GM18499 (cell line): ENCODE results near the gene NUP214.
"Not testable (repeated sequence)": the region's sequence is repeated elsewhere in the genome, so short reads cannot be mapped to it uniquely, and the experiment has no call there.

ENCODE experiments used
- ATAC-seq: cut with Tn5 transposase; IDR thresholded peaks from one replicate; pipeline ENCODE4 v1.9.1; 2021; ENCODE audit warnings: moderate number of reproducible peaks; ENCODE audit not compliant: insufficient read depth, unreplicated experiment

NUP214 gene

DNA sequence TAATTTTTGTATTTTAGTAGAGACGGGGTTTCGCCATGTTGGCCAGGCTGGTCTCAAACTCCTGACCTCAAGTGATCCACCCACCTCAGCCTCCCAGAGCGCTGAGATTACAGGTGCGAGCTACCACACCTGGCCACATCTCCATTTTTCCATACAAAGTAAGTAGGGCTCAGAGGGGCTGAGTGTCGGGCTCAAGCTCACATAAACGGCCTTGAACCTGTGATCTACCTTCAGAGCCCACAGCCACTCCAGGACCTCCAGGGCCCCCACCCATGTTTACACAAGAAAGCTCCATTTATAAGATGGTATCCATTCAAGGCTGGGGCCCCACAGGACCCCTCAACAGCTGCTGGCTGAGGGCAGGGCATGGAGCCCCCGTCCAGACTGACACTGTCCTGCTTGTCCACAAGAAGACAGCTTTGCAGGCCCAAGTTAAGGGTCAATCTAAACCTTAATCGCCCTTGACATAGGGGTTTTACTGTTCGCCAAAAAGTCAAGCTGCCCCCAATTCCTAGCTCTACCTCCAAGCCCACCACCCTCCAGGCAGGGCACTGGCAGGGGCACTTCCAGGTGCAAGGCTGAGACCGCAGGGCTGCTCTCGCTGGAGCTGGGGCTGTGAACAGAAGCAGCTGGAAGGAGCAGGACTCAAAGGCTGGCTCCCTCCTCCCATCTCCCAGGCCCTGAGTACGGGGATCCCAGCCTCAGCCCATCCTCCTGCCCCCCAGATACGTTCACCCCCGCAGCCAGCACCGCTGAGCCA, 132.1 kb downstream of the NUP214 start:
- no peak for ATAC-seq

DNA sequence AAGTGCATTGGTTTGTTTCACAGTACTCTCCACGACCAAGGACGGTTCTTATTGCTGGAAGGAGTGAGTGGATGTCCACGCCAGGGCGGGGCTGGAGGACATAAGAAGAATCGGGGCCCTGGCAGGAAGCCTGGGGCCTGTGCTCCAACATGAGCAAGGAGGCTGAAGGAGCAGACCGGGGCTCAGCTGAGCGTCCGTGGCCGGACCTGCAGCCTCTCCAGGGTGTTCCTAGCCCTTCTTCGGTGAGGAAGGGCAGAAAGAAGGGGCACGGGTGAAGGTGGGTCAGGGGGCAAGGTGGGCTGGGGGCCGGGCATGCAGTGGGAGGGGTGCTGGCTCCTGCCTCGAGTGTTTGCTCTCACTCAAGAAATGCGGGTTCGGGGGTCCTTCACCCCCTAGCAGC, 132.8 kb downstream of the NUP214 start:
- no peak for ATAC-seq

DNA sequence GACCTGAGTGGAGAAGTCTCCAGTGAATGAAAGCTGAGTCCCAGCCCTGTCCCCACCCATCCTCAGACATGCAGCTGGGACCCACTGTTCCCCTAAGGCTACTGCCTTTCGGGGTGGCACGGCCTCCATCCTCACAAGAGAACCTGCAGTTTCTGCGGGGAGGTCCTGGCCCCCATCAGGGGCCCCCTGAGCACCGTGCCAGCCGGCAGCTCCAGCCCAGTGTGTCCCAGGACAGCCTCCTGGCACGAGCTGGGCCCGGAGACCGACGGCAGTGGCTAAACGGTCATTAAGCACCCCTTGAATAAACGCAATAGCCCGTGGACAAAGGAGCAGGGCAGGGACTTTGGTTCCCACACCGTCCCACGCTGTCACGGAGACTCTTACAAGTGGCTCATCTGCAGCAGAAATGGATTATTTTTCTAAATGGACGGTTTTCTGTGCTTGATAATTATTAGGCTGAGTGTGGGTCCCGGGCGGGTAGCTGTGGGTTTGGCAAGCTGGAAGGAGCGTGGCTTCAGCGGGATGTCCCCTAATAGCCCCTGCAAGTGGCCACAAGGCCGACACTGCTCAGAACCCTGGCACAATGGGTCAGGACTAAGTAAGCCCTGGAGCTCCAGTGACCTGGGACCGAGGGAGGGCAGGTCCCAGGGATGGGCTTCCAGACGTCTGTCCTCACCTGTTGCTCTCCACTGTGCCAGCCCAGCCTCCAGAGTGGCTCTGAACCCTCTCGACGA, 133.5 kb downstream of the NUP214 start:
- ATAC-seq, result no peak

DNA sequence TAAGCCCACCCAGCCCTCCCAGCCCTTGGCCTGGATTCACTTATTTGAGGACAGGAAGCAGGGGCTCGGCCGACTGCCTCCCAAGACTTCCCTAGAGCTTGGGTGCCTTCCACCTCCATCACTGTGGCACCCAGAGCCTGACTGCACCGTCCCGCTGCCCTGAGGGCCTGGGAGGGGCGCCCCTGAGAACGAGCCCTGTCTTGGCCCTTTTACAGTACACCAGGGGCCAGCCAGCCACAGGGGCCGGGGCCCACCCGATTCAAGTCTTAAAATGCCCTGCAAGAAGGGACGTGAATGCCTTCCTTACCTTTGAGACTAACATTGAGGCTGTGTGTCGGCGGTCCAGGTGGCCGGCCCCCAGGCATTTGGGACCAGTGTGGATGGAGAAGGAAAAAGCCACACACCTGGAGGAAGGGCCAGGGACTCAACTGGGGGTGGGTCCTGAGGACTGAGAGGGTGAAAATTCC, 134.1 kb downstream of the NUP214 start:
- no peak for ATAC-seq

DNA sequence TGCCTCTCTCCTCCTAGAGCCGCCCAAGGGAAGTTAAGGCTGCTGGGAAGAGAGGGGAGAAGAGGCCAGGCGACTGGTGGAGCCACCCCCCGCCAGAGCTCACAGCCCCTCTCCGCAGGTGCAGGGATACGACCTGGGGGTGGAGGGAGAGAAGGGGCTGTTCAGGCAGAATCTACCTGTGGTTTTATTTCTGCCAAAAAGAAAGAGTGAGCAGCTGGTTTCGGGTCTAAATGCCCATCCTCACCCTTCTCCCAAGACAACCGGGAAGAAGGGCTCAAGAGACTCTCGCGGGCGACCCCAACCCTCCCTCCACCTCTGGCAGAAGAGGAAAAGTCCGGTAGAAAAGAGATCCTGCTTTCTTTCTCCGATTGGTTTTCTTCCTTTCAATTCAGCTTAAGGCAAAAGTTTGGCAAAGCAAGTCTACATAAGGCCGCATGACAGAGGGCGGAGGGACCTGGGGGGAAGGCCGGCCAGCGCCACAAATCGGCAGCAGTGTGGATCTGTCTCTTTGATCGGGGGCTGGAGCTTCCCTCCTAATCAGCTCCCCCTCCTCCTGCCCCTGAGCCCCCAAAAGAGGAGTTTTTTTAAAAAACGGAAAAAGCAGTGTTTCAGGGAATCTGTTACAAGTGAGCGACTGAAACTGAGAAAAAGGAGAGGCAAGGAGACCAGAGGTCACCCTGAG, 134.7 kb downstream of the NUP214 start:
- ATAC-seq, result no peak

DNA sequence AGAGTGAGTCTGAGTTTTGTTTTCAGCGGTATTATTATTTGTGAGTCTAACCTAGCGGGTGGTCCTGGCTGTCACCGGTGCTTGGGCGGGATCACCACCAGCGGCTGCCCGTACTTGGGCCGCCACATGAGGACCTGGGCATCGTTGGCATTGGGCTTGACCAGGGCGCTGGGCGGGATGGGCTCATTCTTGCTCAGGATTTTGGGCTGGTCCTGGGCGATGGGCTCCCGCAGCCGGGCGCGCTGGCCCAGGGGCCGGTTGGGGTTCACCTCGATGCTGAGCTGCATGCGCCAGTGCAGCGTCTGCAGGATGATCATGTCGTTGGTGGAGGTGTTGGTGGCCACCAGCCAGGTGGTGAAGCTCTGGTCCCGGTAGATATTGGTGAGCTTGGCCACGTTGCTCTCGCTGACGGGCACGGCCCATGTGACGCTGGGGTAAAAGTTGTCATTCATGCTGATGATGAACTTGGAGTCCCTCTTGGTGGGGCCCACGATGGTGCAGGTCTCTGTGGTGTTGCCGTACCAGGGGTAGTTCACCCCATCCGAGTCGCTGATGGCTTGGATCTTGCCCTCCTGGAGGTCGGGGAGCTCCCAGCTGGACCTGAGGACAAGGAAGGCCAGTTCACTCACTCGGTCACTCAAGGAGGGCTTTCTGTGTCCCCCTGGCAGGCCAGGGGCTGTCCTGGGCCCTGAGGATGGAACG, 135.5 kb downstream of the NUP214 start:
- no peak for ATAC-seq

DNA sequence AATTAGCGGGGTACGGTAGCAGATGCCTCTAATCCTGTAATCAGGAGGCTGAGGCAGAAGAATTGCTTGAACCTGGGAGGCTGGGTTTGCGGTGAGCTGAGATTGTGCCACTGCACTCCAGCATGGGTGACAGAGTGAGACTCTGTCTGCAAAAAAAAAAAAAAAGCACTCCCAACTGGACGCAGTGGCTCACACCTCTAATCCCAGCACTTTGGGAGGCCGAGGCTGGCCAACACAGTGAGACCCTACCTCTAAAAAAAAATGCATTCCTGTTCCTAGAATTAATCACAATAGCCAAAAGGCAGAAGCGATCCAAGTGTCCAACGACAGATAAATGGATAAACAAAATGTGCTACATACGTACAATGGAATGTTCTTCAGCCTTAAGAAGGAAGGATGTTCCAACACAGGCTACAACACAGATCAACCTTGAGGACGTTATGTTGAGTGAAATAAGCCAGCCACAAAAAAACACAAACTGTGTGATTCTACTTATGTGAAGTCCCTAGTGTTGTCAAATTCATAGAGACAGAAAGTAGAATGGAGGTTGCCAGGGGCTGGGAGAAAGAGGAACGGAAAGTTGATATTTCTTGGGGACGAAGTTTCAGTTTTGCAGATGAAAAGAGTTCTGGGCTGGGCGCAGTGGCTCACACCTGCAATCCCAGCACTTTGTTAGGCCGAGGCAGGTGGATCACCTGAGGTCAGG, 137.1 kb downstream of the NUP214 start:
- no peak for ATAC-seq

DNA sequence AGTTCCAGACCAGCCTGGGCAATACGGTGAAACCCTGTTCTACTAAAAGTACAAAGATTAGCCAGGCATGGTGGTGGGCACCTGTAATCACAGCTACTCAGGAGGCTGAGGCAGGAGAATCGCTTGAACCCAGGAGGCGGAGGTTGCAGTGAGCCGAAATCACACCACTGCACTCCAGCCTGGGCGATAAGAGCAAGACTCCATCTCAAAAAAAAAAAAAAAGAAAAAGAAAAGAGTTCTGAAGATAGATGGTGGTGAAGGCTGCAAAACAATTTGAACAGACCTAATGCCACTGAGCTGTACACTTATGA, 137.6 kb downstream of the NUP214 start:
- ATAC-seq, result not testable (repeated sequence)

DNA sequence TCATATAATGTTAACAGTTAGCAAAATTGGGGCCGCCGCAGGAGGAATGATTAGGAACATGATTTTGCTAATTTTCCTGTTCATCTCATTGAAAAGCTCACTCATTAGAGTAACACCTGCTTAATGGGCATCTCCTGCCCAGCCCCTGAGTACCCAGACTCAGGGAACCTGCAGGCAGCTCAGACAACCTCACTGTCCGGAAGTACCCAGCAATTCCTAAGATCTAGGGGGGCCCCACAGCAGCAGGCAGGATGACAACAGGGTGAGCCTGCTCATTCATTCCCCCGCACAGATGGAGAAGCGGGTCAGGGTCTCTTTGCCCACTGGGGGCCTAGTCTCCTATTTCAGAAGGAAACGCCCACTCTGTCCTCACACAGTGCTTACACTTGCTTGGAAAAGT, 138.3 kb downstream of the NUP214 start:
- ATAC-seq, result no peak

DNA sequence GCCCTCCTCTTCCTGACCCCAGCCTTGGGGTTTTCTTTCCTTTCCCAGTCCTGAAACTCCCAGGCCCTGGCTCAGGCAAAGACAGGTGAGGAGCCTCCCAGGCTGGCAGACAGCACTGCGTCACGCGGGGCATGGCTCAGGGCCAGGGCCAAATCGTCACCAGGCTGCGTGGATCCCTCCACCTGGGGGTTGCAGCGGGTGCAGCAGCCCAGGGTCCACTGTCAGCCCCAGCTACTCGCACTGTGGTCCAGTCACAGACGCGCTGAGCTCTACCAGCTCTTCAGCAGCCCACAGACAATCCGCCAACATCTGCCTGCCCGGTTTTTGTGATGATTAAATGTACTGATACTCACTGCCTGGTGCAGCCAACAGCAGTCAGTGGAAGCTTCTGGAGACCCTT, 138.8 kb downstream of the NUP214 start:
- no peak for ATAC-seq

DNA sequence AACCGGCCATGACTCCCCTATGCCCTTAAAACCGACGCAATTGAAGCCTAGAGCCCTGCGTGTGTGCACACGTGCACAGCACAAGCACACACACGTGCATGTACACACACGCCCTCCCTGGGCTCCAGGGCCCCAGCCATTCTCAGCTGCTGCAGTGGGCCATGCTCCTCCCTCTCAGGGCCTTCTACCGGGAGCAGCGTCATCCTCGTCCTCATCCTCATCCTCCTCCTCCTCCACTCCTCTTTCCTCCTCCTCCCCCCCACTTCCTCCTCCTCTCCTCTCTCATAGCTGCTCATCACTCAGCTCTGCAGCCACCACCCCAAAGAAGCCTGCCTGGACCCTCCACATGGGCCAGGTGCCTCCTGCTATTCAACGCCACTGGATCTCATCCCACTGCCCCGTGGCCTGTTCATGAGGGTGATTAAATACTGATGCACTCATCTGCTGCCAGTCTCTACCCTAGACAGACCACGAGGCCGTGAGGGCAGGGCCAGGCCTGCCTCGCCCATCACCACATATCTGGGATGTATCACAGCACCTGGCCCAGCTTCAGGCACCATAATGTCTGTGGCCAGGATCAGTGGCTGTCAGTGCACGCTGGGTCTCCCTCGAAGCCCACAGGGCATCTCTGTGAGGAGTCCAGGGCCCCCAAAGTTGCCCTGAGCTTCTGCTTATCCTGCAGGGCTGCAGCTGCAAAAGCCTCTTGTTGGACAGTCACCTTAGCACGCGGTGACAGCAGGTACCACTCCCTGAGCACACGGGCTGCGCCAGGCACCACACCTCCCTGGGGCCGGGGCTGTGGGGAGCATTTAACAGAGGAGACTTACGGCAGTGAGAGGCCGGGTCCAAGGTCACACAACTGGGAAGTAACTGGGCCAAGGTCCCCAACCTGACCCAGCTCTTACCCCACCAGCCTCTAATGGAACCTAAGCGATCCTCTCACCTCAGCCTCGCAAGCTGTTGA, 141.2 kb downstream of the NUP214 start:
- no peak for ATAC-seq

DNA sequence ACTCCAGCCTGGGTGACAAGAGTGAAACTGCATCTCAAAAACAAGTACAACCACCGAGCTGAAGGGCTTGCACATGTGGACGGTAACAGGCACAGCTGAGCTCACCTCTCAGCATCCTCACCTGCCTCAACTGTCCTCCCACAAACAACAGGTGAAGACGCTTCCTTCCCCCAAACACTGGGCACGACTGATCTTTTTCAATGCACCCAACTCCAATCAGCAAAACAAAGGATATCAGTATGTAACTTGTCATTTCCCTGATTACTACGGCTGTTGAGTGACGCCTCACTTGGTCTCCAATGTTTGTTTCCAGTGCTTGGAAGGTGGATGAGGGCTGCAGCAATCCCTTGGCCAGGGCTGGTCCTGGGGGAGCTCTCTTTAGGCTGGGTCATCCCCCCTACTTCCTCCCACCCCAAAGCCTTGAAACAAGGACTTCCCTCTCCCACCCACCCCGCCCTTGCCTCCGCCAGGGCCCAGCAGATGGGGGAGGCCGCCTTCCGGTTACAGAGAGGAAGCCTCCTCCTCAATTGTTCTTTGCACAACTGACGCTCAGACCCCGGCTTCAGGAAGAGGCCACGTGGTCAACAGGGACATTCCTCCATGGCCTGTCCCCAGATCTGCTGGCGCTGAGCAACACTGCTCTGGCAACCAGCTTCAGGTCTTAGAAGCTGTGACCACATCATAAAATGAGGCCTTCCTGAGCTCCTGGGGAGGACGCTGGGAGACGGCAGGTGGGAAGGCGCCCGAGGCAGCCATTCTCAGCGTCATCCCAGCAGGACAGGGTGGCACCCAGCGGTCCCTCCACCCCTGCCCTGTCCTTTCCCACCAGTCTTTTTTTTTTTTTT, 145.0 kb downstream of the NUP214 start:
- no peak for ATAC-seq

DNA sequence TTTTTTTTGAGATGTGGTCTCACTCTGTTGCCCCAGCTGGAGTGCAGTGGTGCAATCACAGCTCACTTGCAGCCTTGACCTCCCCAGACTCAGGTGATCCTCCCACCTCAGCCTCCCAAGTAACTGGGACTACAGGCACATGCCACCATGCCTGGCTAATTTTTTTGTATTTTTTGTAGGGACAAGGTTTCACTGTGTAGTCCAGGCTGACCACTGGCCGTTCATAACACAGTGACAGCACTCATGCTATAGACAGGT, 145.6 kb downstream of the NUP214 start:
- ATAC-seq, result not testable (repeated sequence)

DNA sequence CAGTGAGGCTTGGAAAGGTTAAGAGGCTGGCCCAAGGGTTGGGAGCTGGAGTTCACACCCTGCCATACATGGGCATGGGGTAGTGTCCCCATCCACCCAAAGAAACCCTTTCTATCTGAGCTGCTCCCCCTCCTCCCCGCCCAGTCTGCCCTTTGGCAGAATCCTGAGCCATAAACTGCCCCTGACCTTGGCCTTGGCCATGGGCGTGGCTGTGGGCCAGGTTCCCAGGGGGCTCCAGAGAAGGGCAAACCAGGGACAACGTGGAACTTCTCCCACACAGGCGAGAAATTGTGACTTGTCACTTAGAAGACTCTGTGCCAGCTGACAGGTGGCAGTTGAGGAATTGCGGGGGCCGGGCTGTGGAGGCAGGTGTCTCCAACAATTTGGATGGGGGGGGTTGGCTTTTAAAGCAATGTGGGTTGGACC, 146.1 kb downstream of the NUP214 start:
- ATAC-seq, result no peak

DNA sequence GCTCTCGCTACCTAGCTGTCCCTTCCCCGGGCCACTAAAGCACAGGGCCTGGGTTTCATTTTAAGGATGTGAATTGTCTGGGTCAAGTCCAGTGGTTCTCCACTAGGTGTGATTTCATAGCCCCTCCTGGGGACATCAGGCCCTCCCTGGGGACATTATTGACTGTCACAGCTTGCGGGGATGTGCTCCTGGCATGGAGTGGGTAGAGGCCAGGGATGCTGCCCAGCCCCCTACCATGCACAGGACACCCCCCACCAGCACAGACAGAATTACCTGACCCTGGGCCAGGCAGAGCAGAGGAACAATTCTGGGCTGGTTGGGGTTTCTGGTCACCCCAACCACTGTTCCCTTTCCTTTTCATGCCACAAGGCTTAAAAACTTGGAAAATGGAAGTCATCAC, 146.8 kb downstream of the NUP214 start:
- no peak for ATAC-seq

DNA sequence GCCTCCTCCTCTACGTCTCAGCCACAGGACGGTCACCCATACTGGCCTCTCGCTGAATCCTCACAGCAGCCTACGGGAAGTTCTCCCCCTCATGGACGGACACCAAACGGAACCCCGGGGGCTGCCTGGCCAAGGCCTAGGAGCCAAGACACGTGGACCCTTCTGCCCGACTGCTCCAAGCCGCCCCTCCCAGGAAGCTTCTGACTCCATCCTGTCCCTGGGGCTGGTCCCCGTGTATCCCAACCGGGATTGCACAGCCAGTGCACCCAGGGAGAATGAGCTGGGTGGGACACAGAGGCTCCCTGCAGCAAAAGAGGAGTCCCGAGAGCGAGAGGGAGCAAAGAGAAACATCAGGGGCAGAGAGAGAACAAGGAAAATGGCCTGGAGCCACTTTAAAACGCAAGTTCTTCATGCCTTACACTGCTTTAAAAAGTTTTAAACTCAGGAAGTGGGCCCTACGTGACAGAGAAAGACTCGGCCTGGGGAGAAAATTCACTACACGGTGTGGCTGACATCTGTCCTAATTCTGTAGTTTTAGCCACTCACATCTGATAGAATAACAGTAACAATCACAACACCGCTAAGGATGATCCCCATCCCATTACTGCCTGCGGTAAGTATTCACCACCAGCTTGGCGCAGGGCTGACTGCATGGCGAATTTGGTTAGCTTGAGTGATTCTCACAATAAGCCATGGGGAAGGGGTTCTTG, 147.9 kb downstream of the NUP214 start:
- ATAC-seq, result no peak

DNA sequence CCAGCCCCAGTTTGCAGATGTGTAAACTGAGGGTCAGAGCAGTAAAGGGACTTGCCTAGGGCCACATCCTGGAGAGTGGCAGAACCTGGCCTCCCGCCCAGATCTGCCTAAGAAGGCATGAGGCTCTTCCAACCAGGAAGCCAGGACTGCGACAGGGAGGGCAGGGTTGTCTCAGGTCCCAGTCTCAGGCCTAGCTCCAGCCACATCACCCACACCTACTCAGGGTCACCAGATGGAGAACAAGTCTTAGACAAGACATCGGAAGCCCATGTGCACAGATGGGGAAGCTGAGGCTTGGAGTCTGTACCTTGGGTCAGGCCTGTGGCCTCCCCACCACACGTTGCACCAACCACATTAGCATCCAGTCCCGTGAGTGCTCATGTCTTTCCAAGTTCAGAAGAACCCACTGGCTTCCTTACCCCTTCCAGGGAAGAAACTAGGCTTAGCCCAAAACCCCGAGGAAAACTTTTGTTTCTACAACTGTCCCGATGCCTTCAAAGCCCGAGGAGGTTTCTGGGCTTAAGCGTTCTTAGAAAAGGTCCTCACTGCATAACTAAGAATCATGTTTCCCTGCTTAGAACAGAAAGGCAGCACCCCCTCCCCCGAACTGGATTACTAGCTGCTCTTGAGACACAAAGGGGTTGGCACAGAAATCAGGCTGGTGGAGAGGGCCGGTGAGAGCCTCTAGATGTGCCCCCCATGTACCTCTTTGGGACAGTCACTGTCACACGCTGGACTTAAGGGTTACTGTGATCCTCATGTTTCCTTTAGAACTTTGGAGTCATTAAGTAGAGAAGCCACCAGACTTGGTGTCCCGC, 148.7 kb downstream of the NUP214 start:
- ATAC-seq, result no peak
